Neural cell (in vitro differentiated cells): ENCODE measurements around the gene TGFBR3. TPM values are rescaled to one million over a fixed set of nuclear protein-coding genes. Genes with fewer than 3 reads are reported as not detected.

ENCODE experiments used
- H2AFZ ChIP-seq: fragments of 200-600, 300-800 bp; sonication (generic), shearing (Covaris generic); 2 replicates; pipeline ENCODE4 v1.6.0; 2014; ENCODE audit warnings: low read depth, mild to moderate bottlenecking, antibody characterized with exemption, low read length, moderate library complexity
- H3F3A ChIP-seq: fragments of 200-600 bp; shearing (Covaris generic); 2 replicates; pipeline ENCODE4 v1.6.1; 2016; ENCODE audit warnings: mild to moderate bottlenecking, moderate library complexity, mixed read lengths, antibody characterized with exemption, low read length; ENCODE audit not compliant: insufficient read depth, poor library complexity, severe bottlenecking
- H3K27ac ChIP-seq: fragments of 200-600, 300-800 bp; sonication (generic), shearing (Covaris generic); 2 replicates; pipeline ENCODE4 v1.5.1; 2014; ENCODE audit warnings: mild to moderate bottlenecking, low read length, moderate library complexity
- H3K27me3 ChIP-seq: fragments of 300-800, 200-600 bp; sonication (generic), shearing (Covaris generic); 2 replicates; pipeline ENCODE4 v1.6.0; 2014; ENCODE audit warnings: mild to moderate bottlenecking, low read depth, low read length, moderate library complexity; ENCODE audit not compliant: insufficient read depth
- H3K36me3 ChIP-seq: fragments of 300-800, 200-600 bp; sonication (generic), shearing (Covaris generic); 2 replicates; pipeline ENCODE4 v1.5.1; 2014; ENCODE audit warnings: mild to moderate bottlenecking, antibody characterized with exemption, low read length, moderate library complexity; ENCODE audit not compliant: insufficient read depth
- H3K4me2 ChIP-seq: fragments of 300-800, 200-600 bp; sonication (generic), shearing (Covaris generic); 2 replicates; pipeline ENCODE4 v1.6.0; 2014; ENCODE audit warnings: mild to moderate bottlenecking, low read length
- H3K4me3 ChIP-seq: fragments of 300-800, 200-600 bp; sonication (generic), shearing (Covaris generic); 2 replicates; pipeline ENCODE4 v1.5.1; 2014; ENCODE audit warnings: mild to moderate bottlenecking, low read length, moderate library complexity
- H3K79me2 ChIP-seq: fragments of 200-600 bp; shearing (Covaris generic); replicated peaks from 2 replicates; pipeline ENCODE4 v1.6.0; 2014; ENCODE audit warnings: mild to moderate bottlenecking, low read length, moderate library complexity; ENCODE audit not compliant: insufficient read depth
- H3K9ac ChIP-seq: fragments of 300-800, 200-600 bp; sonication (generic), shearing (Covaris generic); 2 replicates; pipeline ENCODE4 v1.6.1; 2016; ENCODE audit warnings: mild to moderate bottlenecking, low read length, mixed read lengths
- H3K9me2 ChIP-seq: fragments of 200-600 bp; shearing (Covaris generic); 2 replicates; pipeline ENCODE4 v1.6.1; 2016; ENCODE audit warnings: mild to moderate bottlenecking, low read length, mixed read lengths; ENCODE audit not compliant: insufficient read depth
- H3K9me3 ChIP-seq: fragments of 200-600, 300-800 bp; sonication (generic), shearing (Covaris generic); 2 replicates; pipeline ENCODE4 v1.6.1; 2016; ENCODE audit warnings: mild to moderate bottlenecking, mixed run types, low read length, moderate library complexity, mixed read lengths
- H4K20me1 ChIP-seq: fragments of 200-600 bp; shearing (Covaris generic); 2 replicates; pipeline ENCODE4 v1.6.1; 2016; ENCODE audit warnings: mild to moderate bottlenecking, mixed run types; ENCODE audit not compliant: insufficient read depth
- EP300 ChIP-seq: fragments of 450-650 bp; conservative IDR thresholded peaks from 2 replicates; pipeline ENCODE4 v1.6.1; 2014; ENCODE audit warnings: antibody characterized with exemption, mild to moderate bottlenecking, moderate library complexity; ENCODE audit not compliant: poor library complexity, severe bottlenecking
- EZH2 ChIP-seq: fragments of 200-600, 300-800 bp; shearing (Covaris generic), sonication (generic); IDR thresholded peaks from 2 replicates; pipeline ENCODE4 v1.6.1; 2014; ENCODE audit warnings: antibody characterized with exemption, low read length, borderline replicate concordance, mild to moderate bottlenecking; ENCODE audit not compliant: insufficient read depth, poor library complexity, severe bottlenecking
- MXI1 ChIP-seq: fragments of 450-650 bp; conservative IDR thresholded peaks from 2 replicates; pipeline ENCODE4 v1.6.1; 2014; ENCODE audit warnings: antibody characterized with exemption, mild to moderate bottlenecking; ENCODE audit not compliant: poor library complexity, severe bottlenecking
- POLR2AphosphoS5 ChIP-seq: IDR thresholded peaks from 2 replicates; pipeline ENCODE4 v1.6.1; 2012
- RAD21 ChIP-seq: fragments of 450-650 bp; conservative IDR thresholded peaks from 2 replicates; pipeline ENCODE4 v1.6.1; 2014; ENCODE audit warnings: antibody characterized with exemption, mild to moderate bottlenecking, moderate library complexity
- REST ChIP-seq: IDR thresholded peaks from 2 replicates; pipeline ENCODE4 v1.6.1; 2012; ENCODE audit warnings: borderline replicate concordance
- SMC3 ChIP-seq: fragments of 450-650 bp; conservative IDR thresholded peaks from 2 replicates; pipeline ENCODE4 v1.6.1; 2014; ENCODE audit warnings: antibody characterized with exemption, mild to moderate bottlenecking, moderate library complexity; ENCODE audit not compliant: poor library complexity
- TAF1 ChIP-seq: IDR thresholded peaks from 2 replicates; pipeline ENCODE4 v1.6.1; 2012; ENCODE audit warnings: low read depth
- polyA plus RNA-seq: library from polyadenylated mRNA; depleted of rRNA; stranded (reverse); fragments of >200 nt; gene quantifications from 2 replicates; pipeline ENCODE4 v1.2.3, GENCODE V29; 2014
- TF ChIP-seq, protein P1 (sequence below): fragments of 450-650 bp; IDR thresholded peaks from 2 replicates; pipeline ENCODE4 v1.5.1; 2014; ENCODE audit warnings: antibody characterized with exemption, mild to moderate bottlenecking, moderate library complexity; ENCODE audit not compliant: poor library complexity, severe bottlenecking

Gene TGFBR3
- polyA plus RNA-seq, 1 donor from 2014 or later = 0.25 TPM

DNA sequence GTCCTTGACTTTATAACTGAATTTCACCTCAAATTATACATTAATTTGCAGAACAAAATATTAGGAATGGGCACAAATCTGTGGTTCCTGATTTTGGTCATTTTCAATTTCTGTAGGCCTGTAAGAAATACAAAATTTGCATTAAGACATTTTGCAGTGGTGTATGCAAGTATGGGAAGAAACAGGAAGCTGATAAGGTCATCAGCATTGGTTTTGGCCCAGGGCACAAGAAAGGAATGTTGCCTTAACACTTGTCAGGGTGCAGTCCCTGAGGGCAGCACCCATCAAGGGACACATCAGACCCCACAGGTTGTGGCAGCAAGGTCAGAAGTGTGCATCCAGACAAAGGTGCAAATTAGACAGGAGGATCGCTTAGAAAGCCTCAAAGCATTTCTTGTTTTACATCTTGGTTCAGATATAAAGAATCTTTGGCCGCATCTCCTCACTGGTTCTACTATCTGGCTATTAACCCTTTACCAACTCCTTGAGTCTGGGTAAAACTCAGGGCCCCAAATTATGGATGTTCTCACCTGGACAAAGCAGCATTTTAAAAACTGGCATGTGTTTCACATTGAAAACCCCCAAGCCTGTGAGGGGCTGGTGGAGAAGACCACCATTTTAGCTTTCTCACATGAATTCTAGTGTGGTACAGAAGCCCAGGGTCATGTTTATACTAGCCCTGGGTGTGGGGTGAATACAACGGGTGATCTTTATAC lies 202.9 kb downstream of the TGFBR3 start:
- H3K79me2 ChIP-seq = no peaks in the 10 kb centered on the region
- no peak for TF ChIP-seq MXI1
- TF ChIP-seq REST = no peak
- no peak for TF ChIP-seq SMC3
- TF ChIP-seq TAF1 = no peak
- TF ChIP-seq POLR2AphosphoS5 = no peak
- TF ChIP-seq EZH2 = no peak
- no peak for TF ChIP-seq EP300
- TF ChIP-seq RAD21 = no peak
- TF ChIP-seq, protein P1, sequence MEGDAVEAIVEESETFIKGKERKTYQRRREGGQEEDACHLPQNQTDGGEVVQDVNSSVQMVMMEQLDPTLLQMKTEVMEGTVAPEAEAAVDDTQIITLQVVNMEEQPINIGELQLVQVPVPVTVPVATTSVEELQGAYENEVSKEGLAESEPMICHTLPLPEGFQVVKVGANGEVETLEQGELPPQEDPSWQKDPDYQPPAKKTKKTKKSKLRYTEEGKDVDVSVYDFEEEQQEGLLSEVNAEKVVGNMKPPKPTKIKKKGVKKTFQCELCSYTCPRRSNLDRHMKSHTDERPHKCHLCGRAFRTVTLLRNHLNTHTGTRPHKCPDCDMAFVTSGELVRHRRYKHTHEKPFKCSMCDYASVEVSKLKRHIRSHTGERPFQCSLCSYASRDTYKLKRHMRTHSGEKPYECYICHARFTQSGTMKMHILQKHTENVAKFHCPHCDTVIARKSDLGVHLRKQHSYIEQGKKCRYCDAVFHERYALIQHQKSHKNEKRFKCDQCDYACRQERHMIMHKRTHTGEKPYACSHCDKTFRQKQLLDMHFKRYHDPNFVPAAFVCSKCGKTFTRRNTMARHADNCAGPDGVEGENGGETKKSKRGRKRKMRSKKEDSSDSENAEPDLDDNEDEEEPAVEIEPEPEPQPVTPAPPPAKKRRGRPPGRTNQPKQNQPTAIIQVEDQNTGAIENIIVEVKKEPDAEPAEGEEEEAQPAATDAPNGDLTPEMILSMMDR = no peak
- H3K9me3 ChIP-seq = no peaks in the 10 kb centered on the region
- H3K36me3 ChIP-seq = no peaks in the 10 kb centered on the region
- H3K9me2 ChIP-seq = no peaks in the 10 kb centered on the region
- no peaks in the 10 kb centered on the region for H4K20me1 ChIP-seq
- no peaks in the 10 kb centered on the region for H3K27me3 ChIP-seq
- H3F3A ChIP-seq = no peaks in the 10 kb centered on the region
- no peak overlapping the region for H3K9ac ChIP-seq
- no peak overlapping the region for H3K27ac ChIP-seq
- H3K4me2 ChIP-seq = no peak overlapping the region
- no peak overlapping the region for H3K4me3 ChIP-seq
- H2AFZ ChIP-seq = no peak overlapping the region

DNA sequence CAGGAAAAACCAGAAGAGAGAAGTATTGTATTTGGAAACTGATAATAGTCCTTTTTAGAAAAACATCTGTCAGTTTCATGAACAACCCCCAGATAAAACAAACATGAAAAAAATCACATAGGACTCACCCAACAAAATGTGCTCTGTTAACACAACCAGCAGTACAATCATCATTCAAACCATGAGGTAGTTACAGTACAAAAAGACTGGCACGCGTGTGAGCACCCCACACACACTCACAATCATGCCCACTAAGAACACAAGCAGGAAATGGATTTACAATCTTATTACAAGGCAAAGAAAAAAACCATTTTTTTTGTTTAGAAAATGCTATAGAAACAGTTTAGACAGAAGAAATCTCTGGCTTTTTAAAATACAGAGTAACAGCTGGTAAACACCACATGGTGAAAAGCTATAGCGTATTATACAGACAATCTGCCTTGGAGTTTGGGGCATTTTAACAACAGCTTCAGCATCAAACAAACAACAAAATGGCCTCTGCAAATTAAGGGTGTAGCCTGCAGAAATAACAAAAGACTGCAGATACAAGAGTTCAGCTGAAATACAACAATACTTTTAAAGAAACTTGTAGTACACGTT lies 205.3 kb downstream of the TGFBR3 start:
- no peak for TF ChIP-seq SMC3
- no peak for TF ChIP-seq EP300
- TF ChIP-seq REST = no peak
- no peak for TF ChIP-seq POLR2AphosphoS5
- TF ChIP-seq, protein P1 = no peak
- no peak for TF ChIP-seq RAD21
- TF ChIP-seq MXI1 = no peak
- no peak for TF ChIP-seq EZH2
- TF ChIP-seq TAF1 = no peak
- H2AFZ ChIP-seq = no peak overlapping the region
- H3K36me3 ChIP-seq = no peaks in the 10 kb centered on the region
- no peak overlapping the region for H3K4me2 ChIP-seq
- no peaks in the 10 kb centered on the region for H3F3A ChIP-seq
- H3K27ac ChIP-seq = no peak overlapping the region
- H4K20me1 ChIP-seq = no peaks in the 10 kb centered on the region
- H3K9me2 ChIP-seq = no peaks in the 10 kb centered on the region
- no peaks in the 10 kb centered on the region for H3K27me3 ChIP-seq
- no peak overlapping the region for H3K4me3 ChIP-seq
- no peak overlapping the region for H3K9ac ChIP-seq
- H3K9me3 ChIP-seq = no peaks in the 10 kb centered on the region
- no peaks in the 10 kb centered on the region for H3K79me2 ChIP-seq
